Esophagus muscularis mucosa (tissue), 4 donors: Measurements from ENCODE around the gene BBS7. TPM values are rescaled to one million over a fixed set of nuclear protein-coding genes. Genes with fewer than 3 reads are reported as not detected.

Experiments used
- DNase-seq: peaks from one replicate; pipeline ENCODE4 v3.0.0-alpha.2; 2017; ENCODE audit errors: extremely low spot score
- H3K27ac ChIP-seq, 4 donors: fragments of 200-600 bp; sonication (generic); replicated peaks in 1 of 4; 1 replicate in 3 of 4; 2 replicates in 1 of 4; pipeline ENCODE4 v1.5.1; 2016 to 2019; ENCODE audit warnings: mild to moderate bottlenecking in 1 of 4
- H3K27me3 ChIP-seq, 4 donors: fragments of 200-600 bp; sonication (generic); one replicate each; pipeline versions ENCODE4 v1.5.1 to v1.6.0; 2016 to 2019
- H3K36me3 ChIP-seq, 4 donors: fragments of 200-600 bp; sonication (generic); one replicate each; pipeline ENCODE4 v1.5.1; 2016 to 2019
- H3K4me1 ChIP-seq, 4 donors: fragments of 200-600 bp; sonication (generic); one replicate each; pipeline ENCODE4 v1.5.1; 2016 to 2019
- H3K4me3 ChIP-seq, 4 donors: fragments of 200-600 bp; sonication (generic); 1 replicate in 2 of 4; 2 replicates in 2 of 4; pipeline ENCODE4 v1.5.1; 2016 to 2019; ENCODE audit warnings: mild to moderate bottlenecking in 4 of 4, moderate library complexity in 1 of 4
- H3K9me3 ChIP-seq, 4 donors: fragments of 200-600 bp; sonication (generic); 1 replicate in 3 of 4; 2 replicates in 1 of 4; pipeline ENCODE4 v1.5.1; 2016 to 2019
- CTCF ChIP-seq, 3 experiments: fragments of 200-600 bp in 2 of 3; fragments of 450-650 bp in 1 of 3; sonication (generic) in 2 of 3; IDR thresholded peaks; one replicate each; pipeline ENCODE4 v1.5.1; 2017 to 2019; ENCODE audit warnings: antibody characterized with exemption in 3 of 3, mild to moderate bottlenecking in 2 of 3, moderate library complexity in 1 of 3
- EP300 ChIP-seq: sonication (generic); formaldehyde crosslinking; IDR thresholded peaks from one replicate; pipeline ENCODE4 v1.6.1; 2017; ENCODE audit warnings: antibody characterized with exemption
- POLR2A ChIP-seq: fragments of 450-650 bp; IDR thresholded peaks from one replicate; pipeline ENCODE4 v1.6.1; 2017; ENCODE audit warnings: antibody characterized with exemption, moderate library complexity, mild to moderate bottlenecking, low read depth
- POLR2AphosphoS5 ChIP-seq, 2 donors: sonication (generic); formaldehyde crosslinking; IDR thresholded peaks; one replicate each; pipeline ENCODE4 v1.6.1; 2017; ENCODE audit warnings: antibody characterized with exemption in 2 of 2
- WGBS: methylation state at CpG from one replicate; pipeline ENCODE4 v1.1.5; 2018; 5-methylcytosine and 5-hydroxymethylcytosine counted together
- intact Hi-C: fragments of 100-400 bp; cut with DNase I; formaldehyde crosslinking; loops from one replicate; pipeline ENCODE4 v1.15.1; 2023
- total RNA-seq, 4 donors: library from RNA; depleted of rRNA; stranded (reverse); fragments of >200 nt; gene quantifications; one replicate each; pipeline versions ENCODE4 v1.1.0 to v1.2.1, GENCODE V29; 2016

BBS7 gene
- total RNA-seq, 4 donors from 2014 or later: 14.3 to 17.9 (median 15.2) TPM

GRCh38 chr4:121817701-121818100 lies 52.6 kb downstream of the BBS7 start:
- no peak for TF ChIP-seq EP300
- no peak for TF ChIP-seq POLR2A
- TF ChIP-seq POLR2AphosphoS5 (IDR thresholded peaks at IDR 0.05): no peak
- no peak for TF ChIP-seq CTCF (IDR thresholded peaks at IDR 0.05)
- Histone ChIP-seq H3K27ac (no peak overlapping the region), H3K4me3 (no peak overlapping the region), H3K4me1 (peaks cover 0 to 1% (median 1%) of the 10 kb centered on the region in 4 donors), H3K9me3 (no peaks in the 10 kb centered on the region), H3K27me3 (no peaks in the 10 kb centered on the region), H3K36me3 (peaks cover 31 to 74% (median 55%) of the 10 kb centered on the region in 4 donors)
- no peak for DNase-seq
- WGBS: 68% methylated on average over 1 of the region's 1 CpG
- intact Hi-C loops: no loop called here

- Histone ChIP-seq H3K27ac (no peak overlapping the region), H3K4me1 (no peaks in the 10 kb centered on the region), H3K36me3 (peaks cover 38 to 81% (median 61%) of the 10 kb centered on the region in 4 donors), H3K27me3 (no peaks in the 10 kb centered on the region), H3K4me3 (no peak overlapping the region), H3K9me3 (no peaks in the 10 kb centered on the region)
- WGBS: 89% methylated on average over 3 of the region's 3 CpGs
- DNase-seq: no peak
- TF ChIP-seq POLR2AphosphoS5 (IDR thresholded peaks at IDR 0.05): no peak
- TF ChIP-seq POLR2A: no peak
- TF ChIP-seq EP300: no peak
- intact Hi-C loops: no loop called here
Observed at GRCh38 chr4:121817006-121817405, 53.3 kb downstream of the BBS7 start.

GRCh38 chr4:121814756-121815155 lies 55.5 kb downstream of the BBS7 start:
- 90% methylated on average over 2 of the region's 2 CpGs for WGBS
- Histone ChIP-seq H3K4me1 (no peaks in the 10 kb centered on the region), H3K27me3 (no peaks in the 10 kb centered on the region), H3K36me3 (peaks cover 57 to 97% (median 75%) of the 10 kb centered on the region in 4 donors), H3K9me3 (no peaks in the 10 kb centered on the region), H3K4me3 (no peak overlapping the region), H3K27ac (no peak overlapping the region)
- intact Hi-C loops: no loop called here
- DNase-seq: no peak
- no peak for TF ChIP-seq POLR2AphosphoS5 (IDR thresholded peaks at IDR 0.05)
- TF ChIP-seq CTCF (IDR thresholded peaks at IDR 0.05): no peak
- TF ChIP-seq EP300: no peak

- no peak for TF ChIP-seq CTCF (IDR thresholded peaks at IDR 0.05)
- no peak for TF ChIP-seq POLR2AphosphoS5 (IDR thresholded peaks at IDR 0.05)
- no peak for TF ChIP-seq EP300
- TF ChIP-seq POLR2A: no peak
- intact Hi-C loops: no loop called here
- H3K27ac ChIP-seq: no peak overlapping the region
Observed at GRCh38 chr4:121811122-121811521, 59.2 kb downstream of the BBS7 start.

GRCh38 chr4:121806411-121806810 lies 63.9 kb downstream of the BBS7 start:
- Histone ChIP-seq H3K4me1 (peaks cover 0 to 17% (median 12%) of the 10 kb centered on the region in 4 donors), H3K4me3 (no peak overlapping the region), H3K27ac (no peak overlapping the region), H3K9me3 (no peaks in the 10 kb centered on the region), H3K36me3 (peaks cover 56 to 89% (median 77%) of the 10 kb centered on the region in 4 donors), H3K27me3 (no peaks in the 10 kb centered on the region)
- 67% methylated on average over 4 of the region's 4 CpGs for WGBS
- intact Hi-C loops: no loop called here
- no peak for DNase-seq
- no peak for TF ChIP-seq EP300
- TF ChIP-seq POLR2AphosphoS5 (IDR thresholded peaks at IDR 0.05): no peak
- TF ChIP-seq POLR2A: no peak
- no peak for TF ChIP-seq CTCF (IDR thresholded peaks at IDR 0.05)

More at GRCh38 chr4:121811122-121811521, 59.2 kb downstream of the BBS7 start:
- H3K36me3 ChIP-seq: peaks cover 66 to 100% (median 84%) of the 10 kb centered on the region in 4 donors
- H3K4me1 ChIP-seq: no peaks in the 10 kb centered on the region
- no peaks in the 10 kb centered on the region for H3K9me3 ChIP-seq
- no peak overlapping the region for H3K4me3 ChIP-seq
- no peaks in the 10 kb centered on the region for H3K27me3 ChIP-seq
- DNase-seq: no peak
